Measurements from ENCODE around the gene AGBL4.

The AGBL4 gene

GRCh38 chr1:48610628-48611542, 1412.9 kb downstream of the AGBL4 start:
- DNase-seq, result no peak

DNA sequence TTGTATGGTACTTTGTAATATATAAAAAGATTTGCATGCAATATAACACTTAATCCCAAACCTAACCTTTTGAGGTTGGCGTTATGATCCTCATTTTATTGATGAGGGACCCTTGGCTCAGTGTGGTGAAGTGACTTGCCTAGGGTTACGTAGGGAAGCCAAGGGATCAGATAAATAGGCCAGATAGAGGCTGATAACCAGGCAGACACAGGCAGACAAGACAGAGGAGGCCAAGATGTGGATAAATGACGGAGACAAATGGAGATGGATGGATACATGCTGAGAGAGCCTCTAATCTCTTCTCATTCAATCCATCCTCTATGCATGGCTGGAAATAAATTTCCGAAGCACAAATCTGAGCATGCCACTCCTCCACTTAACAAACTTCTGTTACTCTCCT, 1414.9 kb downstream of the AGBL4 start:
- DNase-seq, result no peak

- no peak for DNase-seq
Observed at GRCh38 chr1:48603222-48603621, 1420.5 kb downstream of the AGBL4 start.

GRCh38 chr1:48602349-48602748, 1421.4 kb downstream of the AGBL4 start:
- no peak for DNase-seq

DNA sequence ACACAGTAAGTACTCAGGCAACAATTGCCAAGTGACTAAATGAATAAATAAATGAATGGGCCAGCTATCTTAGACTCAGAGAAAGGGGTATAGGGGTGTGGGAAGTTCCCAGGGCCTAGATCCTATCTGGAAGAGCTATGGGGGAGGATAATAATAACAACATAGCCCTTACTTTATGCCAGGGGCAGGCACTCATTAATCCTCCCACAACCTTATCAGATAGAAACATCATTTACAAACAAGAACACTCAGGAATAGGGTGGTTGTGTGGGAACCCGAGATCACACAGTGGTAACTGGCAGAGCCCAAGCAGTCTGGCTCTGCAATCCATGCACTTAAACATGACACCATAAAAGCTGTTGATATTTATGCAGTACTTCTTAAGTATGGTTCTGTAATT, 1423.6 kb downstream of the AGBL4 start:
- DNase-seq, result no peak

DNA sequence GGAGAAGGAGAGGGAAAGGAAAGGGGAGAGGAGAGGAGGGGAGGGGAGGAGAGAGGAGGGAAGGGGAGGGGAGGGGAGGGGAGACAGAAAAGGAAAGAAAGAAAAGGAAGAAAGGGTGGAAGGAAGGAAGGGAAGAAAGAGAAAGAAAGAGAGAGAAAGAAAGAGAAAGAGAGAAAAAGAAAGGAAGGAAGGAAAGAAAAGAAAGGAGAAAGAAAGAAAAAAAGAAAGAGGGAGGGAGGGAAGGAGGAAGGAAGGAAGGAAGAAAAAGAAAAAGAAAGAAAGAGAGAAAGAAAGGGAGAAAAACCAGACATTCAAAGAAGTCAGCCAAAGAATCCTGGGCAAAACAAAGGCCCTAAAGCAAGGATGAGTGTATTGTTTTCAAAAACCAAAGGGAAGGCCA, 1426.1 kb downstream of the AGBL4 start:
- DNase-seq, result no peak

GRCh38 chr1:48596046-48596445, 1427.7 kb downstream of the AGBL4 start:
- no peak for DNase-seq

DNA sequence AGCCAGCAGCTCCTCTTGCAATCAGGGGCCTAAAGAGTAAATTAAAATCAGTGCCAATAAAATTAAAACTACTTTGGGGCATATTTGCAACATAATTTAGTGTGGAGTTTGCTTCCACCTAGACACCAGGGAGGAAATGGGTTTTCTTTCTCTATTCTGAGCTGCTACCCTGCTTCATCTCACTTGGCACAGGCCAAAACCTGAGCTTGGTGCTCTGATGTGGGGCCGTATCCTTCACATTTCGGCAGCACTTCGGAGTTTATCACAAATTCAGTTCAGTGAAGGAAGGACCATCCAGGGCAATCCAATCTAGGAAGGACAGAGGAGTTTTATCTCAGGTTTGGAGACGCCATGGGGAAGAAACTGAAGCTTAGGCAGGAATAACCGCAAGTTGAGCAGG, 1428.1 kb downstream of the AGBL4 start:
- no peak for DNase-seq

DNA sequence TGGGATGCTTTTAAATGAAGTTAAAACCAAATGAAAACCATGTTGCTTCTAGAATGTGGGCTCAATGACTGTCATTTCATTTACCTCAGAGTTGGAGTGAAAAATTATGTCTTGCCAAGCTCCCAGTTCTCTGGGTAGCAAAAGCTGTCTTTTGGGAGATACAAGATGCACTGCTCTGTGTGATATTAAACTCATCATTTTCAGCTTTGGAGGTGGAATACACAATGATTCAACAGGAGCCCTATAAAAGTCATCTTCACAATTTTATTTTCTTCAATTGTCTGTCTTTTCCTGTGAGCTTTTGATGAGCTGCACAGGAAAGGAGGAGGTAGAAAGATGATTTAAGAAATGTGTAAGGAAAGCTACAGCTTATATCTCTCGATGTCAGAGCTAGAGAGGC, 1431.4 kb downstream of the AGBL4 start:
- DNase-seq, result no peak

GRCh38 chr1:48591181-48591580, 1432.6 kb downstream of the AGBL4 start:
- no peak for DNase-seq

DNA sequence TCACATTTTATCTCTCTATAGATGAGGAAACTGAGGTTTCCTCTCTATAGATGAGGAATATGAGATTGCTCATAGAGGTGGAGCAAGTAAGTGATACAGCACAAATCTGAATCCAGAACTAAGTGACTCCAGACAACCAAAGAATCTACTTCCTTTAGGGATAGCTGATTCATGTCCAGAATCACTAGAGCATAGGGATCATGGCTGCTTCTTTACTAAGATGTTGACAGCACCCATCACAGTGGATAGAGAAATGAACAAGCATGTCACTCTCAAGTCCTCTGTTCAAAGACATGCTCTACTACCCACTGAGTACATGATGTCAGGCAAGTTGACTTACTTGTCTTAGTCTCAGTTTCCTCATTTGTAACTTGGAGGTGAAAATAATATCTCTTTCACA, 1435.7 kb downstream of the AGBL4 start:
- no peak for DNase-seq

GRCh38 chr1:48582408-48582807, 1441.3 kb downstream of the AGBL4 start:
- no peak for DNase-seq

- DNase-seq, result no peak
Observed at GRCh38 chr1:48581270-48581669, 1442.5 kb downstream of the AGBL4 start.

GRCh38 chr1:48576565-48576964, 1447.2 kb downstream of the AGBL4 start:
- DNase-seq, result no peak

GRCh38 chr1:48572646-48573258, 1451.0 kb downstream of the AGBL4 start:
- no peak for DNase-seq

- no peak for DNase-seq
Observed at GRCh38 chr1:48572134-48572533, 1451.6 kb downstream of the AGBL4 start.

DNA sequence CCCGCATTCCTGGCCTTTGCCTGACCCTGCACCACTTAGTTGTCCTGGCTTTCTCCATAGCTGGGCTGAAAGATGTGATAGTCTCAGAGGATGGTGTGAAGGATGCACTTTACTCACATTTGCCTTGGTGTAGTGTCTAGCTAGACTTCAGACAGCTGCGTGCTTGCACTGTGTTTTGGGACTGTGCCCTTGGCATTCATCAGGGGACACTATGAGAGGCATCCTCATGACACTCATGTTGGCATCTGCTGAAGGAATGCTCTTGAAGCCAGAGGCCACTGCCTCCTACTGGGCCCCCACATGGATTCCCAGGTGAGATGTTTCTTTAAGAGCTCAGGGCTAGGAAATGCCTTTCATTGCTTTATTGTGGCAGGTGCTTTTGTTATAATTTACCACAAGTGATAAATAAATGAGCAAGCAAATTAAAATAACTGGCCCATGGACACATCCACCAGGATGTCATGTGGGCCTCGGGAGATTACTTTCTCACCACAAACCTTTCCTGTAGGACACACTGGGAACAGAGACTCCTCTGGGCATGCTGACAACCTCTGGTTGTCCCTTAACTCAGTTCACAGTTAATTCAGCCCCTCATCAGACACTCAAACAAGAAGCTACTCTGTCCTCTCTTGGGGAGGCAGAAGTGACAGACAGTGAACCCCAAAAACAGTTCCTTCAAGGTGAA, 1452.3 kb downstream of the AGBL4 start:
- no peak for DNase-seq

GRCh38 chr1:48570568-48570967, 1453.2 kb downstream of the AGBL4 start:
- DNase-seq, result no peak

- no peak for DNase-seq
Observed at GRCh38 chr1:48568501-48568900, 1455.3 kb downstream of the AGBL4 start.

DNA sequence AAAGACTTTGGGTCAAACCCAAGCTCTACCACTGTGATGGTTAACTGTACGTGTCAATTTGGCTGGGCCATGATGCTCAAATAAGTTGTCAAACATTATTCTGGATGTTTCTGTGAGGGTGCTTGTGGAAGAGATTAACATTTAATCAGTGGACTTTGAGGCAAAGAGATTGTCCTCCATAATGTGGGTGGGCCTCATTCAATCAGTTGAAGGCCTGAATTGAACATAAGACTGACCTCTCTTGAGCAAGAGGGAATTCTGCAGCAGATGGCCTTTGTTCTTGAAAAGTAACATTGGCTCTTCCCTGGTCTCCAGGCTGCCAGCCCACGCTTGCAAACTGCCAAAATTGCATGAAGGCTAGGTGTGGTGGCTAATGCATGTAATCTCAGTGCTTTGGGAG, 1457.3 kb downstream of the AGBL4 start:
- DNase-seq, result no peak

GRCh38 chr1:48563021-48563420, 1460.7 kb downstream of the AGBL4 start:
- no peak for DNase-seq

DNA sequence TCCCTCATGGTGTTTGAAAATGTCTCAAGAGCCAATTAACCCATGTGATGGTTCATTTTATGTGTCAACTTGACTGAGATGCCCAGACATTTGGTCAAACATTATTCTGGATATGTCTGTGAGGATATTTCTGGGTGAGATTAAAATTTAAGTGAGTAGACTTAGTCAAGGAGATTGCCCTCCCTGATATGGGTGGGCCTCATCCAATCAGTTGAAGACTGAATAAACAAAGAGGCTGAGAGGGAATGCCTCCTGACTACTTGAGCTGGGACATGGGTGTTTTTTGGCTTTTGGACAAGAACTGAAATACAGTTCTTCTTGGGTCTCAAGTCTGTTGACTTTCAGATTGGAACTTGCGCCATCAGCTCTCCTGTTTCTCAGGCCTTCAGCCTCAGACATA, 1462.3 kb downstream of the AGBL4 start:
- no peak for DNase-seq

GRCh38 chr1:48560577-48560976, 1463.2 kb downstream of the AGBL4 start:
- DNase-seq, result no peak

DNA sequence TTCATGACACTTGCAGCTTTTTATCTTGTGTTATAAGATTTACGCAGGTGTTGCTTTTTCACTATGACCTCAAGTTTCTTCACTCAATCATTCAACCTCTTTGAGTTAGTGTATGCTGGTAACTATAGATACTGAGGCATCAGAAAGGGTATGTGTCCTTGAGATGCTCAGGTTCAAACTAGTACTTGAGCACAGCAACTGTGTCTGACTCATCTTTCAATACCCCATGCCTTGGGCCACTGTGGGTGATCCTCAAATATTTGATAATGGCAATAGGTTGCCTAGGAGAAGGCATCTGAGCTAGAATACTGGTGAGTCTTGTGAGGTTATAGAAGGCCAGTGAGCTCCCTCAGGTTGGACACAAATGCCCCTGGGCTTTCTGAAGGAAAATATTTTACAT, 1463.6 kb downstream of the AGBL4 start:
- DNase-seq, result no peak

Data from activated CD4-positive, alpha-beta T cell treated with anti-CD3 and anti-CD28 coated beads for 4 hours (primary cell).